A673 (cell line): Measurements from ENCODE around the gene DOCK4.

Experiments used
- EZH2 ChIP-seq: fragments of 200-600 bp; sonication (generic); IDR thresholded peaks from 2 replicates; pipeline ENCODE4 v1.6.1; 2017; ENCODE audit warnings: borderline replicate concordance, low read depth, mild to moderate bottlenecking, mixed read lengths, antibody characterized with exemption, low read length; ENCODE audit not compliant: poor library complexity, severe bottlenecking
- TF ChIP-seq, protein P1 (sequence below): fragments of 300-800, 200-600 bp; sonication (generic); conservative IDR thresholded peaks from 2 replicates; pipeline ENCODE4 v1.5.1; 2017; ENCODE audit warnings: low read depth, mild to moderate bottlenecking, antibody characterized with exemption, low read length, moderate library complexity, mixed read lengths

GRCh38 chr7:112176241-112176640 lies 30.0 kb downstream of the DOCK4 start:
- TF ChIP-seq, protein P1, sequence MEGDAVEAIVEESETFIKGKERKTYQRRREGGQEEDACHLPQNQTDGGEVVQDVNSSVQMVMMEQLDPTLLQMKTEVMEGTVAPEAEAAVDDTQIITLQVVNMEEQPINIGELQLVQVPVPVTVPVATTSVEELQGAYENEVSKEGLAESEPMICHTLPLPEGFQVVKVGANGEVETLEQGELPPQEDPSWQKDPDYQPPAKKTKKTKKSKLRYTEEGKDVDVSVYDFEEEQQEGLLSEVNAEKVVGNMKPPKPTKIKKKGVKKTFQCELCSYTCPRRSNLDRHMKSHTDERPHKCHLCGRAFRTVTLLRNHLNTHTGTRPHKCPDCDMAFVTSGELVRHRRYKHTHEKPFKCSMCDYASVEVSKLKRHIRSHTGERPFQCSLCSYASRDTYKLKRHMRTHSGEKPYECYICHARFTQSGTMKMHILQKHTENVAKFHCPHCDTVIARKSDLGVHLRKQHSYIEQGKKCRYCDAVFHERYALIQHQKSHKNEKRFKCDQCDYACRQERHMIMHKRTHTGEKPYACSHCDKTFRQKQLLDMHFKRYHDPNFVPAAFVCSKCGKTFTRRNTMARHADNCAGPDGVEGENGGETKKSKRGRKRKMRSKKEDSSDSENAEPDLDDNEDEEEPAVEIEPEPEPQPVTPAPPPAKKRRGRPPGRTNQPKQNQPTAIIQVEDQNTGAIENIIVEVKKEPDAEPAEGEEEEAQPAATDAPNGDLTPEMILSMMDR = no peak
- TF ChIP-seq EZH2 = no peak
